K562 (cell line): ENCODE data around the gene LENG8. TPM values are rescaled to one million over a fixed set of nuclear protein-coding genes. Genes with fewer than 3 reads are reported as not detected.

Source experiments
- ATF7 ChIP-seq: fragments of 450-650 bp; IDR thresholded peaks from 2 replicates; pipeline ENCODE4 v1.7.1; 2014; ENCODE audit warnings: mild to moderate bottlenecking, moderate library complexity
- CXXC5 ChIP-seq: fragments of 250-450 bp; sonication (Bioruptor Pico); IDR thresholded peaks from 2 replicates; pipeline ENCODE4 v1.8.0; 2022; ENCODE audit warnings: inconsistent platforms, mild to moderate bottlenecking, moderate library complexity
- EZH2 ChIP-seq: IDR thresholded peaks from 2 replicates; pipeline ENCODE4 v1.6.1; 2012; ENCODE audit warnings: low read depth, mild to moderate bottlenecking, inconsistent platforms, low read length, borderline replicate concordance
- GABPB2 ChIP-seq: fragments of 250-450 bp; sonication (Bioruptor Pico); conservative IDR thresholded peaks from 2 replicates; pipeline ENCODE4 v1.5.1; 2021; ENCODE audit warnings: mild to moderate bottlenecking
- HDGF ChIP-seq: fragments of 450-650 bp; IDR thresholded peaks from 2 replicates; pipeline ENCODE4 v1.6.1; 2016
- HNRNPH1 ChIP-seq: fragments of 200-400 bp; formaldehyde crosslinking; optimal IDR thresholded peaks from 2 replicates; pipeline ENCODE3; 2017; ENCODE audit warnings: low read depth, mild to moderate bottlenecking, low read length, moderate library complexity
- JUNB ChIP-seq: fragments of 450-650 bp; formaldehyde crosslinking; conservative IDR thresholded peaks from 2 replicates; pipeline ENCODE4 v1.4.0; 2020; ENCODE audit warnings: mild to moderate bottlenecking
- KLF13 ChIP-seq: fragments of 450-650 bp; IDR thresholded peaks from 2 replicates; pipeline ENCODE4 v1.6.1; 2016; ENCODE audit warnings: missing genetic modification characterization, low read depth, mild to moderate bottlenecking, missing compliant biosample characterization, moderate library complexity, borderline replicate concordance
- MBD2 ChIP-seq: sonication (generic); IDR thresholded peaks from 2 replicates; pipeline ENCODE4 v1.6.1; 2016; ENCODE audit warnings: low read depth, borderline replicate concordance
- MEF2D ChIP-seq: conservative IDR thresholded peaks from 2 replicates; pipeline ENCODE4 v1.6.1; 2016; ENCODE audit warnings: low read depth, missing genetic modification characterization, missing compliant biosample characterization
- MTF1 ChIP-seq: fragments of 250-450 bp; sonication (Bioruptor Pico); IDR thresholded peaks from 2 replicates; pipeline ENCODE4 v1.9.0; 2021; ENCODE audit warnings: moderate library complexity, mild to moderate bottlenecking, inconsistent platforms, borderline replicate concordance
- POLR3G ChIP-seq: IDR thresholded peaks from 2 replicates; pipeline ENCODE4 v1.6.1; 2011; ENCODE audit not compliant: insufficient read length, insufficient replicate concordance; ENCODE audit errors: extremely low read depth
- SP1 ChIP-seq: sonication (generic); formaldehyde crosslinking; IDR thresholded peaks from 2 replicates; pipeline ENCODE4 v1.8.1; 2022; ENCODE audit warnings: mild to moderate bottlenecking, missing genetic modification reagents
- SRSF9 ChIP-seq: fragments of 200-400 bp; formaldehyde crosslinking; IDR thresholded peaks from 2 replicates; pipeline ENCODE4 v1.6.1; 2017; ENCODE audit warnings: low read depth, low read length, borderline replicate concordance
- TARDBP ChIP-seq: fragments of 450-650 bp; IDR thresholded peaks from 2 replicates; pipeline ENCODE4 v1.6.1; 2016
- TEAD4 ChIP-seq, 2 experiments: sonication (generic) in 1 of 2; formaldehyde crosslinking in 1 of 2; IDR thresholded peaks; 2 replicates each; pipeline versions ENCODE4 v1.6.1 to v1.8.0; 2012 to 2022; ENCODE audit warnings: borderline replicate concordance in 1 of 2, inconsistent platforms in 1 of 2, low read length in 1 of 2, mild to moderate bottlenecking in 1 of 2, missing genetic modification reagents in 1 of 2
- TSC22D4 ChIP-seq: fragments of 450-650 bp; IDR thresholded peaks from 2 replicates; pipeline ENCODE4 v1.6.1; 2016; ENCODE audit warnings: missing genetic modification characterization, missing biosample characterization, control low read depth
- ZNF121 ChIP-seq: sonication (generic); formaldehyde crosslinking; conservative IDR thresholded peaks from 2 replicates; pipeline ENCODE4 v1.8.0; 2022; ENCODE audit warnings: missing genetic modification reagents
- ZNF140 ChIP-seq: fragments of 250-450 bp; sonication (Bioruptor Pico); IDR thresholded peaks from 2 replicates; pipeline ENCODE4 v1.8.0; 2021; ENCODE audit warnings: moderate library complexity, mild to moderate bottlenecking, inconsistent platforms
- ZNF707 ChIP-seq: fragments of 250-450 bp; sonication (Bioruptor Pico); conservative IDR thresholded peaks from 2 replicates; pipeline ENCODE4 v1.8.0; 2022; ENCODE audit warnings: inconsistent platforms, mild to moderate bottlenecking, moderate library complexity
- ZSCAN29 ChIP-seq: fragments of 450-650 bp; IDR thresholded peaks from 2 replicates; pipeline ENCODE4 v1.6.1; 2017
- polyA plus RNA-seq, 8 experiments: library from polyadenylated mRNA; depleted of rRNA in 4 of 8; stranded (reverse) in 5 of 8; unstranded in 3 of 8; fragments of >200 nt; fragmentation: Nextera tagmentation in 2 of 8; fragmentation: Illumina TruSeq in 1 of 8; extraction: Ambion mirVana in 2 of 8; extraction: Trizol in 1 of 8; gene quantifications; 2 replicates each; pipeline versions ENCODE4 v1.2.1 to v1.2.3, GENCODE V29; 2011 to 2014; ENCODE audit warnings: inconsistent platforms in 1 of 8, missing spikeins in 1 of 8
- total RNA-seq, 7 experiments: library from RNA; depleted of rRNA in 6 of 7; stranded (reverse); fragments of >200 nt in 6 of 7; fragmentation: Illumina TruSeq in 2 of 7; extraction: Trizol in 2 of 7; gene quantifications; 2 replicates each; pipeline versions ENCODE4 v1.2.1 to v1.2.3, GENCODE V29; 2011 to 2021; ENCODE audit warnings: low replicate concordance in 1 of 7
- TF ChIP-seq, protein P1 (sequence below): fragments of 250-450 bp; sonication (Bioruptor Pico); IDR thresholded peaks from 2 replicates; pipeline ENCODE4 v1.8.0; 2021; ENCODE audit warnings: borderline replicate concordance, mild to moderate bottlenecking, moderate library complexity; ENCODE audit not compliant: poor library complexity, severe bottlenecking
- TF ChIP-seq, protein P2 (sequence below), 2 experiments: IDR thresholded peaks; 2 replicates each; pipeline ENCODE4 v1.6.1; 2011; ENCODE audit warnings: borderline replicate concordance in 1 of 2, control low read depth in 1 of 2, low read depth in 1 of 2, low read length in 1 of 2, mild to moderate bottlenecking in 1 of 2, mixed read lengths in 1 of 2, moderate library complexity in 1 of 2; ENCODE audit not compliant: insufficient read depth in 1 of 2, insufficient read length in 1 of 2, poor library complexity in 1 of 2, severe bottlenecking in 1 of 2; ENCODE audit errors: extremely low read depth in 1 of 2
- TF ChIP-seq, protein P3 (sequence below): fragments of 250-450 bp; sonication (Bioruptor Pico); IDR thresholded peaks from 2 replicates; pipeline ENCODE4 v1.4.0; 2020; ENCODE audit warnings: mild to moderate bottlenecking, moderate library complexity, borderline replicate concordance

Gene LENG8
- total and polyA plus RNA-seq, 9 of the 15 experiments (the other 6 are each of a cell fraction or from before 2014, with no cell fraction given): 0.74 to 146 (median 28.1) TPM

DNA sequence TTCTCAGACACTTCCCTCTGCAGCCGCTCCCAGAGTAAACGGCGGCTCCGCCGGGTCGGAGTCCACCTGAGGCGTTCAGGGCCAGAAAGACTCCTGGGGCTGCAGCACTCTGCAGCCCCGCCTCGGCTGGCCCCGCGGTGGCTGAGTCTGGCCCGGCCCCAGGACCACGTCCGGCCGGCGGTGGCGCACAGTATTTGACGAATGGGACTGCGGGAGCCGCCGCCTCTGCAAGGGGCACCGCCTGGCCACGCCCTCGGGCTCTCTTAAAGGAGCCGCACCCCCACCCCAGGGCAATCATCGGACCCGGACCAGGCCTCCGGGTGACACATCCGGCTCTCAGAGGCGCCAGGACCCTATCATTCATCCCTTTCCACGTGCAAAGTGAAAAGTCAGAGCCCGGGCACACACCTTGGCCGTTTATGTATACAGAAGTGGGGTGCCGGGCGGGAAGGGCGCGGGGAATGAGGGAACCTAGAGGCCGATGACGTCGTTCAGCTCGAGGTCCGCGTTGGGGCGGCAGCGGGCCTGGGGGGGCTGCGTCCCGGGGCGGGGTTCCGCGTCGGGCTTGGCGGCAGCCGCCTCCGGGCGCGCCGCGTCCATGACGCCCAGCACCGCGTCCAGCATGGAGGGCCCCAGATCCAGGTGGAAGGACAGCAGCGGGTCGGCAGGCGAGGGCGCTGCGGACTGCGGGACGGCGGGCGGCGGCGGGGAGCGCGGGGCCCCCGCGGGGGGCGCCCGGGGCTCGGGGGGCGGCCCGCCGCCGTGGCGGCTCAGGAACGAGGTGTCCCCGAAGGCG is 15.8 kb downstream of the LENG8 start (continued):
- TF ChIP-seq, protein P1, sequence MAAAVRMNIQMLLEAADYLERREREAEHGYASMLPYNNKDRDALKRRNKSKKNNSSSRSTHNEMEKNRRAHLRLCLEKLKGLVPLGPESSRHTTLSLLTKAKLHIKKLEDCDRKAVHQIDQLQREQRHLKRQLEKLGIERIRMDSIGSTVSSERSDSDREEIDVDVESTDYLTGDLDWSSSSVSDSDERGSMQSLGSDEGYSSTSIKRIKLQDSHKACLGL: no peak
- TF ChIP-seq TARDBP (0 out of 2 replicates have a peak, but pooled peaks have one; percentile 17), POLR3G (no peak), HNRNPH1 (no peak), SP1 (CRISPR knock-in tag) (no peak; the same call in 1 of the 2 replicates), ATF7 (peak; percentile 88), ZNF707 (no peak), ZNF140 (CRISPR knock-in tag) (no peak), MEF2D (tag) (no peak), GABPB2 (no peak), TEAD4 (IDR thresholded peaks at IDR 0.05; ENCODE audit: low read length) (0 out of 2 replicates have a peak, but pooled peaks have one; percentile 7), TEAD4 (CRISPR knock-in tag; IDR thresholded peaks at IDR 0.05; ENCODE audit: borderline replicate concordance) (no peak), CXXC5 (peak; percentile 85), JUNB (CRISPR knock-in tag) (no peak), MTF1 (CRISPR knock-in tag) (no peak), TSC22D4 (tag) (no peak), KLF13 (tag) (0 out of 2 replicates have a peak, but pooled peaks have one; percentile 5), HDGF (no peak), ZNF121 (CRISPR knock-in tag) (no peak), SRSF9 (no peak), EZH2 (no peak), ZSCAN29 (no peak), MBD2 (peak; percentile 40; the same call in 1 of the 2 replicates)
- TF ChIP-seq, protein P2, sequence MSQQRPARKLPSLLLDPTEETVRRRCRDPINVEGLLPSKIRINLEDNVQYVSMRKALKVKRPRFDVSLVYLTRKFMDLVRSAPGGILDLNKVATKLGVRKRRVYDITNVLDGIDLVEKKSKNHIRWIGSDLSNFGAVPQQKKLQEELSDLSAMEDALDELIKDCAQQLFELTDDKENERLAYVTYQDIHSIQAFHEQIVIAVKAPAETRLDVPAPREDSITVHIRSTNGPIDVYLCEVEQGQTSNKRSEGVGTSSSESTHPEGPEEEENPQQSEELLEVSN (IDR thresholded peaks at IDR 0.05; ENCODE audit: borderline replicate concordance in 1 of 2, extremely low read depth in 1 of 2, insufficient read depth in 1 of 2, insufficient read length in 1 of 2, low read depth in 1 of 2, low read length in 1 of 2, poor library complexity in 1 of 2, severe bottlenecking in 1 of 2): peak; percentile 49 to 93
- TF ChIP-seq, protein P3, sequence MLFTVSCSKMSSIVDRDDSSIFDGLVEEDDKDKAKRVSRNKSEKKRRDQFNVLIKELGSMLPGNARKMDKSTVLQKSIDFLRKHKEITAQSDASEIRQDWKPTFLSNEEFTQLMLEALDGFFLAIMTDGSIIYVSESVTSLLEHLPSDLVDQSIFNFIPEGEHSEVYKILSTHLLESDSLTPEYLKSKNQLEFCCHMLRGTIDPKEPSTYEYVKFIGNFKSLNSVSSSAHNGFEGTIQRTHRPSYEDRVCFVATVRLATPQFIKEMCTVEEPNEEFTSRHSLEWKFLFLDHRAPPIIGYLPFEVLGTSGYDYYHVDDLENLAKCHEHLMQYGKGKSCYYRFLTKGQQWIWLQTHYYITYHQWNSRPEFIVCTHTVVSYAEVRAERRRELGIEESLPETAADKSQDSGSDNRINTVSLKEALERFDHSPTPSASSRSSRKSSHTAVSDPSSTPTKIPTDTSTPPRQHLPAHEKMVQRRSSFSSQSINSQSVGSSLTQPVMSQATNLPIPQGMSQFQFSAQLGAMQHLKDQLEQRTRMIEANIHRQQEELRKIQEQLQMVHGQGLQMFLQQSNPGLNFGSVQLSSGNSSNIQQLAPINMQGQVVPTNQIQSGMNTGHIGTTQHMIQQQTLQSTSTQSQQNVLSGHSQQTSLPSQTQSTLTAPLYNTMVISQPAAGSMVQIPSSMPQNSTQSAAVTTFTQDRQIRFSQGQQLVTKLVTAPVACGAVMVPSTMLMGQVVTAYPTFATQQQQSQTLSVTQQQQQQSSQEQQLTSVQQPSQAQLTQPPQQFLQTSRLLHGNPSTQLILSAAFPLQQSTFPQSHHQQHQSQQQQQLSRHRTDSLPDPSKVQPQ (CRISPR knock-in tag): no peak
